Endothelial cell of umbilical vein (primary cell): ENCODE measurements around the gene SQOR. TPM values are rescaled to one million over a fixed set of nuclear protein-coding genes. Genes with fewer than 3 reads are reported as not detected.

Experiments used
- BruUV-seq: library from RNA; stranded (reverse); fragments of 400-500 nt; replicated peaks from 2 replicates; lab custom pipeline; 2021; lab: Mats Ljungman, UMichigan
- CTCF ChIA-PET: fragments of 300-600, 350-600 bp; sonication (Branson Sonifier 250); formaldehyde crosslinking; loops from one replicate; lab custom pipeline; 2021; ENCODE audit warnings: antibody characterized with exemption, inconsistent platforms; lab: Charles Lee
- POLR2A ChIA-PET: fragments of 300-600, 350-600 bp; sonication (Branson Sonifier 250); formaldehyde crosslinking; loops from one replicate; lab custom pipeline; 2021; ENCODE audit warnings: antibody characterized with exemption, inconsistent platforms; lab: Charles Lee
- DNase-seq: peaks from one replicate; pipeline ENCODE4 v3.0.0-alpha.2; 2011; ENCODE audit warnings: low read depth, low spot score
- FAIRE-seq: peaks from 2 replicates; lab custom pipeline; 2011; peaks lifted over from hg19 to GRCh38; lab: Jason Lieb, UNC
- H2AFZ ChIP-seq: 2 replicates; pipeline ENCODE4 v1.6.0; 2012; ENCODE audit warnings: low read depth, low read length, control low read depth, inconsistent platforms
- H3K27ac ChIP-seq: 2 replicates; pipeline ENCODE4 v1.5.1; 2011; ENCODE audit warnings: low read depth, mild to moderate bottlenecking, control low read depth, low read length, moderate library complexity; ENCODE audit not compliant: insufficient read depth
- H3K27me3 ChIP-seq, 2 experiments: 2 replicates each; pipeline versions ENCODE4 v1.6.0 to v1.6.1; 2011; ENCODE audit warnings: low read length in 2 of 2, mixed read lengths in 1 of 2; ENCODE audit not compliant: control insufficient read depth in 2 of 2, insufficient read depth in 2 of 2
- H3K36me3 ChIP-seq, 2 experiments: 2 replicates in 1 of 2; 3 replicates in 1 of 2; pipeline ENCODE4 v1.5.1; 2011; ENCODE audit warnings: low read length in 2 of 2, mild to moderate bottlenecking in 1 of 2, moderate library complexity in 1 of 2; ENCODE audit not compliant: control insufficient read depth in 2 of 2, insufficient read depth in 2 of 2; ENCODE audit errors: extremely low read depth in 1 of 2
- H3K4me1 ChIP-seq: 3 replicates; pipeline ENCODE4 v1.5.1; 2011; ENCODE audit warnings: mild to moderate bottlenecking, low read length; ENCODE audit not compliant: control insufficient read depth, insufficient read depth; ENCODE audit errors: extremely low read depth
- H3K4me2 ChIP-seq: 2 replicates; pipeline ENCODE4 v1.6.1; 2011; ENCODE audit warnings: low read length, control low read depth, mixed read lengths; ENCODE audit not compliant: insufficient read depth
- H3K4me3 ChIP-seq, 3 experiments: fragments of 200-600 bp in 1 of 3; sonication (generic), shearing (Covaris generic) in 1 of 3; replicated peaks in 1 of 3; 2 replicates each; pipeline ENCODE4 v1.5.1; 2011 to 2016; ENCODE audit warnings: control low read depth in 3 of 3, low read length in 3 of 3, mild to moderate bottlenecking in 2 of 3, inconsistent platforms in 1 of 3, low read depth in 1 of 3, moderate library complexity in 1 of 3; ENCODE audit not compliant: insufficient read depth in 1 of 3
- H3K79me2 ChIP-seq: 2 replicates; pipeline ENCODE4 v1.6.0; 2012; ENCODE audit warnings: low read length, inconsistent platforms; ENCODE audit not compliant: control insufficient read depth, insufficient read depth
- H3K9ac ChIP-seq: replicated peaks from 2 replicates; pipeline ENCODE3; 2011; ENCODE audit warnings: low read length, control low read depth; ENCODE audit not compliant: insufficient read depth; ENCODE audit errors: extremely low read depth
- H3K9me1 ChIP-seq: replicated peaks from 3 replicates; pipeline ENCODE4 v1.6.0; 2011; ENCODE audit warnings: mild to moderate bottlenecking, low read length; ENCODE audit not compliant: control insufficient read depth, insufficient read depth; ENCODE audit errors: extremely low read depth
- H3K9me3 ChIP-seq: replicated peaks from 2 replicates; pipeline ENCODE4 v1.5.1; 2012; ENCODE audit warnings: low read length, inconsistent platforms; ENCODE audit not compliant: control insufficient read depth, insufficient read depth
- H4K20me1 ChIP-seq: replicated peaks from 2 replicates; pipeline ENCODE3; 2011; ENCODE audit warnings: mild to moderate bottlenecking, low read length; ENCODE audit not compliant: control insufficient read depth, insufficient read depth; ENCODE audit errors: extremely low read depth
- CTCF ChIP-seq, 2 donors: IDR thresholded peaks; 1 replicate in 1 of 2; 2 replicates in 1 of 2; pipeline ENCODE4 v1.5.1; 2011; ENCODE audit warnings: low read length in 2 of 2, mild to moderate bottlenecking in 2 of 2, moderate library complexity in 2 of 2, control low read depth in 1 of 2, inconsistent platforms in 1 of 2, low read depth in 1 of 2; ENCODE audit not compliant: insufficient read depth in 1 of 2; ENCODE audit errors: extremely low read depth in 1 of 2
- EZH2 ChIP-seq: IDR thresholded peaks from 2 replicates; pipeline ENCODE4 v1.6.1; 2012; ENCODE audit warnings: borderline replicate concordance, low read depth, mild to moderate bottlenecking, moderate library complexity, low read length, inconsistent platforms; ENCODE audit not compliant: severe bottlenecking
- FOS ChIP-seq: IDR thresholded peaks from 2 replicates; pipeline ENCODE4 v1.6.1; 2011; ENCODE audit warnings: mild to moderate bottlenecking, low read length, moderate library complexity, borderline replicate concordance; ENCODE audit not compliant: insufficient read depth
- GATA2 ChIP-seq: IDR thresholded peaks from 2 replicates; pipeline ENCODE4 v1.7.0; 2011; ENCODE audit warnings: low read depth, mild to moderate bottlenecking, moderate library complexity, mixed read lengths, low read length; ENCODE audit not compliant: insufficient read length, insufficient read depth
- JUN ChIP-seq: IDR thresholded peaks from 2 replicates; pipeline ENCODE4 v1.6.1; 2011; ENCODE audit warnings: borderline replicate concordance, low read depth; ENCODE audit not compliant: insufficient read length, insufficient read depth
- MAX ChIP-seq: IDR thresholded peaks from 2 replicates; pipeline ENCODE4 v1.6.1; 2011; ENCODE audit not compliant: insufficient read depth, insufficient read length
- MYC ChIP-seq: IDR thresholded peaks from one replicate; pipeline ENCODE4 v1.6.1; 2011; ENCODE audit warnings: mild to moderate bottlenecking, low read depth, low read length
- POLR2A ChIP-seq: IDR thresholded peaks from 2 replicates; pipeline ENCODE4 v1.6.1; 2012; ENCODE audit warnings: low read depth, mild to moderate bottlenecking, control low read depth, low read length
- POLR2AphosphoS5 ChIP-seq: IDR thresholded peaks from 2 replicates; pipeline ENCODE4 v1.6.1; 2012; ENCODE audit warnings: low read depth, mild to moderate bottlenecking, control low read depth, low read length, moderate library complexity; ENCODE audit not compliant: insufficient read depth
- dilution Hi-C: fragments of 300-500 bp; cut with MboI; formaldehyde crosslinking; loops from one replicate; pipeline ENCODE4 v1.15.0; 2019; ENCODE audit warnings: low sequenced_read_pairs; ENCODE audit not compliant: extremely low pct_ligation_motif_present
- intact Hi-C: fragments of 100-400 bp; cut with micrococcal nuclease; formaldehyde crosslinking; loops from one replicate; pipeline ENCODE4 v1.10.0; 2022
- polyA plus RNA-seq, 4 experiments: library from polyadenylated mRNA; depleted of rRNA in 3 of 4; stranded (reverse) in 3 of 4; unstranded in 1 of 4; fragments of >200 nt; gene quantifications; 2 replicates each; pipeline versions ENCODE4 v1.2.1 to v1.2.3, GENCODE V29; 2011 to 2012; ENCODE audit warnings: missing spikeins in 1 of 4
- total RNA-seq: library from RNA; stranded (reverse); gene quantifications from 2 replicates; pipeline ENCODE4 v1.2.3, GENCODE V29; 2021

The SQOR gene
- total and polyA plus RNA-seq, 2 donors (not counting 3 experiments of a cell fraction or from before 2014, with no cell fraction given), result 12.9 to 17.9 TPM

GRCh38 chr15:45630917-45631691 is 3.7 kb upstream of the SQOR start:
- Histone ChIP-seq H3K36me3 (no peaks in the 10 kb centered on the region), H3K4me2 (peak overlapping the region; percentile 53), H3K9me3 (no peaks in the 10 kb centered on the region), H3K27ac (no peak overlapping the region), H2AFZ (peak overlapping the region; percentile 89), H3K4me1 (peaks cover 13% of the 10 kb centered on the region), H4K20me1 (no peaks in the 10 kb centered on the region), H3K27me3 (peaks cover 2 to 4% of the 10 kb centered on the region in 2 experiments), H3K9ac (no peak overlapping the region), H3K9me1 (no peaks in the 10 kb centered on the region), H3K4me3 (no peak overlapping the region), H3K79me2 (no peaks in the 10 kb centered on the region)
- FAIRE-seq (no peak), DNase-seq (no peak)
- ChIA-PET POLR2A (no interaction called here), CTCF (interaction anchor here (0.7 kb wide), 1 partner anchor 17 kb away, joined by 3 read pairs; no protein-coding TSS in a partner anchor)
- dilution Hi-C loops, result no loop called here
- TF ChIP-seq FOS (no peak), GATA2 (no peak), CTCF (IDR thresholded peaks at IDR 0.05; ENCODE audit: extremely low read depth in 1 of 2, insufficient read depth in 1 of 2, low read depth in 1 of 2, low read length in 2 of 2) (no peak), JUN (no peak), MYC (no peak), MAX (no peak), POLR2A (no peak), EZH2 (no peak), POLR2AphosphoS5 (no peak)
- BruUV-seq, result no TSS peak
- intact Hi-C loops, result no loop called here
